ENCODE results near the gene MT4. TPM values are rescaled to one million over a fixed set of nuclear protein-coding genes. Genes with fewer than 3 reads are reported as not detected.

The MT4 gene
- total RNA-seq, 5 donors from 2014 or later (not counting 1 experiment from before 2014, with no cell fraction given): not detected

DNA sequence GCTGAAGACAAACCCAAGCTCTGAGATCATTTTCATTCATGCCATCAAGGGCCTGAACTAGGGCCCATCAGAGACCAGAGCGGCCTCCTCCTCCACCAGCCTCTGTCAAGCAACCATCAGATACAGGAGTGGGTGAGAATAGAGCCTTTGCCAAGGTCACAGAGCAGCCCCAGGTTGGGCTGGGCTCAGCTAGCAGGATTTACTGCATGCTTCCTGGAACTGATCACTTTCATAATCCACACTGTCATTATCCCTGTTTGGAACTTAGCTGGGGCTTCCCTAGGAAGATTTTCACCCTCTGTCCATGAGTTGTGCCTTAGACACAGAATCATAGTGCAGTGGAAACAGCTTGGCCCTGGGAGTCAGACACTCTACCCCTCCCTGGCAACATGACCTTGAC, 5.1 kb downstream of the MT4 start:
- no peak for DNase-seq
- Histone ChIP-seq H3K4me1 (ENCODE audit: control insufficient read depth in 1 of 2, extremely low read depth in 1 of 2, insufficient read depth in 2 of 2, low read length in 2 of 2) (no peaks in the 10 kb centered on the region), H3K9me3 (no peaks in the 10 kb centered on the region), H3K27me3 (replicated peaks in 1 of 2; ENCODE audit: control insufficient read depth in 2 of 2, extremely low read depth in 1 of 2, insufficient read depth in 2 of 2, low read length in 1 of 2) (peaks cover 0 to 8% of the 10 kb centered on the region in 2 experiments), H3K36me3 (ENCODE audit: control insufficient read depth in 2 of 2, extremely low read depth in 1 of 2, insufficient read depth in 1 of 2, low read length in 1 of 2) (no peaks in the 10 kb centered on the region), H3K4me3 (ENCODE audit: control insufficient read depth in 1 of 2, extremely low read depth in 1 of 2, low read length in 1 of 2) (no peak overlapping the region), H3K27ac (ENCODE audit: low read length) (no peak overlapping the region)
- H3K9me3 Mint-ChIP-seq: peaks cover 0 to 4% (median 0%) of the 10 kb centered on the region in 3 donors
- POLR2A ChIA-PET: no interaction called here
- no peaks in the 10 kb centered on the region for H3K36me3 Mint-ChIP-seq
- H3K4me1 Mint-ChIP-seq: no peaks in the 10 kb centered on the region
- H3K4me3 Mint-ChIP-seq: no peak overlapping the region
- no peak for ATAC-seq (replicated peaks in 1 of 4)
- no CpG with 5 or more reads among the region's 1 CpG for WGBS (ENCODE audit: insufficient coverage)
- no peaks in the 10 kb centered on the region for H3K27me3 Mint-ChIP-seq
- no peak overlapping the region for H3K27ac Mint-ChIP-seq
- CTCF ChIA-PET: no interaction called here

DNA sequence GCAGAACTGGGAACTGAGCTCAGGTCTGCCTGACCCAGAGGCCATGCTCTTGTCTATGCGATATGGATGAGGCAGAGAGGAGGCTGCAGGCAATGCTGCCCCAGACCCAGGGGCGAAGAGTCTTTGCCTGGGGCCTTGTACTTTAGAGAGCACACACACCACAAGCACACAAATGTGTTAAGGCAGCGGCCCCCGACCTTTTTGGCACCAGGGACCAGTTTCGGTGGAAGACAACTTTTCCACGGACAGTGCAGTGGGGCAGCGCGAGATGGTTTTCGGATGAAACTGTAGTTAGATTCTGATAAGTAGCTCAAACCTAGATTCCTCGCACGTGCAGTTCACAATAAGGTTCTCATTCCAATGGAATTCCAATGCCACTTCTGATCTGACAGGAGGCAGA, 6.7 kb downstream of the MT4 start:
- ATAC-seq (replicated peaks in 1 of 4) (no peak), DNase-seq (no peak)
- Histone ChIP-seq H3K27me3 (replicated peaks in 1 of 2; ENCODE audit: control insufficient read depth in 2 of 2, extremely low read depth in 1 of 2, insufficient read depth in 2 of 2, low read length in 1 of 2) (peaks cover 0 to 4% of the 10 kb centered on the region in 2 experiments), H3K27ac (ENCODE audit: low read length) (no peak overlapping the region), H3K9me3 (no peaks in the 10 kb centered on the region), H3K4me3 (ENCODE audit: control insufficient read depth in 1 of 2, extremely low read depth in 1 of 2, low read length in 1 of 2) (no peak overlapping the region), H3K4me1 (ENCODE audit: control insufficient read depth in 1 of 2, extremely low read depth in 1 of 2, insufficient read depth in 2 of 2, low read length in 2 of 2) (no peaks in the 10 kb centered on the region), H3K36me3 (ENCODE audit: control insufficient read depth in 2 of 2, extremely low read depth in 1 of 2, insufficient read depth in 1 of 2, low read length in 1 of 2) (no peaks in the 10 kb centered on the region)
- no peak overlapping the region for H3K27ac Mint-ChIP-seq
- ChIA-PET CTCF (interaction anchor here (0.5 to 1.2 kb wide), 2 partner anchors 29 to 130 kb away, joined by 3 read pairs; no protein-coding TSS in a partner anchor), POLR2A (interaction anchor here in 1 of 2 donors (0.6 kb wide), 1 partner anchor 10 kb away, joined by 5 read pairs; no protein-coding TSS in a partner anchor)
- no peaks in the 10 kb centered on the region for H3K27me3 Mint-ChIP-seq
- peaks cover 0 to 4% (median 0%) of the 10 kb centered on the region in 3 donors for H3K9me3 Mint-ChIP-seq
- 89% methylated on average over 9 of the region's 11 CpGs for WGBS (ENCODE audit: insufficient coverage)
- no peaks in the 10 kb centered on the region for H3K36me3 Mint-ChIP-seq
- H3K4me1 Mint-ChIP-seq: peaks cover 0 to 1% (median under 1%) of the 10 kb centered on the region in 3 donors
- no peak overlapping the region for H3K4me3 Mint-ChIP-seq

DNA sequence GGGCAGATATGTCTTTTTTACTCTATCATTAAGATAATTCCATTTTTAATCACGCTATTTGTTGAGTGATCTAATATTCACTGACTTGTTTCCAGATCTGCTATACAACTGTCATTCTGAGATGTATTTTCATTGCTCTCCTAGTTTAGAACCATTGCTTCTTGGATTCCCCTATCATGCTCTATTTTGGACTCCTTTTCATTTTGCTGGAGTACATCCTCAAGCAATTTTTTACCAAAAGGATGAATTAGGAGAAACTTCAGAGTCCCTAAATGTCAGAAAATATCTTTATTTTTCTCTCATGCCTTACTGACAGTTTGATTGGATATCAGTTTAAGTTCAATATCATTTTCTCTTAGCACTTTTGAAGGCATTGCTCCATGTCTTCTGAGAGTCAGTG, 9.8 kb downstream of the MT4 start:
- no peak overlapping the region for H3K4me3 Mint-ChIP-seq
- H3K36me3 ChIP-seq (ENCODE audit: control insufficient read depth in 2 of 2, extremely low read depth in 1 of 2, insufficient read depth in 1 of 2, low read length in 1 of 2): no peaks in the 10 kb centered on the region
- H3K4me3 ChIP-seq (ENCODE audit: control insufficient read depth in 1 of 2, extremely low read depth in 1 of 2, low read length in 1 of 2): no peak overlapping the region
- H3K27ac ChIP-seq (ENCODE audit: low read length): no peak overlapping the region
- H3K9me3 Mint-ChIP-seq: peaks cover 0 to 4% (median 0%) of the 10 kb centered on the region in 3 donors
- no peaks in the 10 kb centered on the region for H3K27me3 Mint-ChIP-seq
- DNase-seq (no peak), ATAC-seq (replicated peaks in 1 of 4) (no peak)
- peaks cover 0 to 8% of the 10 kb centered on the region in 2 experiments for H3K4me1 ChIP-seq (ENCODE audit: control insufficient read depth in 1 of 2, extremely low read depth in 1 of 2, insufficient read depth in 2 of 2, low read length in 2 of 2)
- no peaks in the 10 kb centered on the region for H3K36me3 Mint-ChIP-seq
- POLR2A ChIA-PET: no interaction called here
- H3K4me1 Mint-ChIP-seq: peaks cover 6 to 10% (median 8%) of the 10 kb centered on the region in 3 donors
- CTCF ChIA-PET: no interaction called here
- no peaks in the 10 kb centered on the region for H3K27me3 ChIP-seq (replicated peaks in 1 of 2; ENCODE audit: control insufficient read depth in 2 of 2, extremely low read depth in 1 of 2, insufficient read depth in 2 of 2, low read length in 1 of 2)
- H3K9me3 ChIP-seq: no peaks in the 10 kb centered on the region
- no peak overlapping the region for H3K27ac Mint-ChIP-seq
- no CpG with 5 or more reads among the region's 1 CpG for WGBS (ENCODE audit: insufficient coverage)

DNA sequence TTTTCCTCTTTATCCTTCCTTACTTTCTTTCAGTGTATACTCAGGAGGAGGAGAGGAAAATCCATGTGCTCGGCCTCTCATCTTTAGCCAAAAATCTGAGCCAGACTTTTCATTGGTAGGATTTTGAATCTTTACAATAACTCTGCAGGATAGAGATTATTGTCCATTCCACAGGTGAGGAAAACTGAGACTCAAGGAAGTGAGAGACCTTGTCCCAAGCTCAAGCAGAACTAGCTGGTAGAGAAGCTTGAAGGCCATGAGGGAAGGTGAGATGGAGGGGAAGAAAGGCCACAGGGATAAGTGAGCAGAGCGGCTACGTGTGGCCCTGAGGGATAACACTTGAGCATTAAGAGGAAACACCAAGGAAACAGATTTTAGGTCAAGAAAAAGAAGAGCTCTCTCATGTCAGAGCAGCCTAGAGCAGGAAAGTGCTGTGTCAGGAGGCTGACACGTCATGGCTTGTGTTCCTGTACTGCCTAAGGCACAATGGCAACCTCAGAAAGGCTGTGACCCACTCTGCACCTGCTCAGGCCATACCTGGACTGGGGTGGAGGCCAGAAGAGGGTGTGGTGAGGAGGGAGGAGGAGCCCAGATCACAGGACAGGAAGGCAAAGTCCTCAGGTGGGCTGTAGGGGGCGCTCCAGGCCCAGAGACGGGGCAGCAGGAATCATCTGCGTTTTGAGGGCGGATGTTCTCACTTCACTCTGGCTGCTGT, 11.9 kb downstream of the MT4 start:
- ChIA-PET CTCF (interaction anchor here (0.6 to 3.3 kb wide), 19 partner anchors 24 to 197 kb away, joined by 3 to 93 read pairs (median 4); partner anchors contain the start of genes MT1F (in 1 of the 2) and MT2A (in 1 of the 2)), POLR2A (interaction anchor here (0.6 to 0.7 kb wide), 4 partner anchors 16 to 360 kb away, joined by 3 to 8 read pairs (median 3); no protein-coding TSS in a partner anchor)
- Histone ChIP-seq H3K9me3 (no peaks in the 10 kb centered on the region), H3K36me3 (ENCODE audit: control insufficient read depth in 2 of 2, extremely low read depth in 1 of 2, insufficient read depth in 1 of 2, low read length in 1 of 2) (no peaks in the 10 kb centered on the region), H3K4me1 (ENCODE audit: control insufficient read depth in 1 of 2, extremely low read depth in 1 of 2, insufficient read depth in 2 of 2, low read length in 2 of 2) (peaks cover 0 to 8% of the 10 kb centered on the region in 2 experiments), H3K4me3 (ENCODE audit: control insufficient read depth in 1 of 2, extremely low read depth in 1 of 2, low read length in 1 of 2) (no peak overlapping the region), H3K27ac (ENCODE audit: low read length) (no peak overlapping the region), H3K27me3 (replicated peaks in 1 of 2; ENCODE audit: control insufficient read depth in 2 of 2, extremely low read depth in 1 of 2, insufficient read depth in 2 of 2, low read length in 1 of 2) (no peaks in the 10 kb centered on the region)
- ATAC-seq (replicated peaks in 1 of 4): peak; percentile 99 to 100 (median 100)
- H3K4me3 Mint-ChIP-seq: no peak overlapping the region
- peak; percentile 65 to 92 (median 85) for DNase-seq
- no peaks in the 10 kb centered on the region for H3K27me3 Mint-ChIP-seq
- H3K4me1 Mint-ChIP-seq: peaks cover 6 to 10% (median 8%) of the 10 kb centered on the region in 3 donors
- WGBS (ENCODE audit: insufficient coverage): 14% methylated on average over 7 of the region's 8 CpGs
- peaks cover 0 to 4% (median 0%) of the 10 kb centered on the region in 3 donors for H3K9me3 Mint-ChIP-seq
- H3K27ac Mint-ChIP-seq: peak overlapping the region in 1 of 2 donors; percentile 73
- no peaks in the 10 kb centered on the region for H3K36me3 Mint-ChIP-seq

DNA sequence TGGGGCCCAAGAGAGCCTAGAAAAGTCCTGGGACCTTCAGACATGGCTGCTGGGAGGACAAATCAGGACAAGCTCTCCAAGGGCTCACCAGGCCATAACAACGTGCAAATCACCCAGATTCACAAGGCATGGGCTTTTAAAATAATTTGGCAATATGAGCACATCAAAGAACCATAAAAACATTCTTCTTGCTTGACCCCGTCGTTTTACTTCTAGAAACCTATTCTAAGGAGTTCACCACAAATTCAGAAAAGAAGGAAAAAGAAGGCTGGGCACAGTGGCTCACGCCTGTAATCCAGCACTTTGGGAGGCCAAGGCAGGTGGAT, 12.4 kb downstream of the MT4 start:
- POLR2A ChIA-PET: interaction anchor here in 1 of 2 donors (0.6 kb wide), 2 partner anchors 80 to 129 kb away, joined by 3 to 8 read pairs; no protein-coding TSS in a partner anchor

DNA sequence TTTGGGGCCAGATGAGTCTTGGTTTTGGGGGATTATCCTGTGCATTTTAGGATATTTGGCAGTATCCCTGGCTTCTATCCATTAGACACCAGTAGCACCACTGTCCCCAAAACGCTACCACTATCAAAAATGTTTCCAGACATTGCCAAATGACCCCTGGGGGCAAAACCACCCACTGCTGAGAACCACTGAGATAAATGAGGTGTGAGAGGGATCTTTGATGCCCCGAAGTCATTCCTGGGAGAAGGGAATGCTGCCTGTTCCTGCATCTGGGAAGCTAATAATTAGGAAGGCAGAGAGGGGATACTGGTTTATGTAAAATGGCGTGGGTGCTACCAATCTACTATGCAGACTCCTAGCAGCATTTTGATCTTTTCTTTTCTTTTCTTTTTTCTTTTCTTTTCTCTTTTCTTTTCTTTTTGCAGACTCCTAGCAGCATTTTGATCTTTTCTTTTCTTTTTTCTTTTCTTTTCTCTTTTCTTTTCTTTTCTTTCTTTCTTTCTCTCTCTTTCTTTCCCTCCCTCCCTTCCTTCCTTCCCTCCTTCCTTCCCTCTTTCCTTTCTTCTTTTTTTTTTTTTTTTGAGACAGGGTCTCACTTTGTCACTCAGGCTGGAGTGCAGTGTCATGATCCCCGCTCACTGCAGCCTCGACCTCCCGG, 15.6 kb downstream of the MT4 start:
- Mint-ChIP-seq H3K4me3 (no peak overlapping the region), H3K27me3 (peaks cover 0 to 6% of the 10 kb centered on the region in 2 donors), H3K4me1 (peaks cover 6 to 10% (median 8%) of the 10 kb centered on the region in 3 donors), H3K36me3 (no peaks in the 10 kb centered on the region), H3K9me3 (no peaks in the 10 kb centered on the region), H3K27ac (no peak overlapping the region)
- ChIA-PET POLR2A (no interaction called here), CTCF (interaction anchor here (0.6 to 1.0 kb wide), 3 partner anchors 46 to 121 kb away, joined by 4 to 9 read pairs (median 4); no protein-coding TSS in a partner anchor)
- ATAC-seq (replicated peaks in 1 of 4) (no peak), DNase-seq (no peak)
- H3K9me3 ChIP-seq: no peaks in the 10 kb centered on the region
- 93% methylated on average over 3 of the region's 6 CpGs for WGBS (ENCODE audit: insufficient coverage)
- H3K27ac ChIP-seq (ENCODE audit: low read length): no peak overlapping the region
- H3K36me3 ChIP-seq (ENCODE audit: control insufficient read depth in 2 of 2, extremely low read depth in 1 of 2, insufficient read depth in 1 of 2, low read length in 1 of 2): no peaks in the 10 kb centered on the region
- peaks cover 2% of the 10 kb centered on the region in 2 experiments for H3K27me3 ChIP-seq (replicated peaks in 1 of 2; ENCODE audit: control insufficient read depth in 2 of 2, extremely low read depth in 1 of 2, insufficient read depth in 2 of 2, low read length in 1 of 2)
- H3K4me1 ChIP-seq (ENCODE audit: control insufficient read depth in 1 of 2, extremely low read depth in 1 of 2, insufficient read depth in 2 of 2, low read length in 2 of 2): peaks cover 0 to 8% of the 10 kb centered on the region in 2 experiments
- no peak overlapping the region for H3K4me3 ChIP-seq (ENCODE audit: control insufficient read depth in 1 of 2, extremely low read depth in 1 of 2, low read length in 1 of 2)

More for the DNA sequence above, 12.4 kb downstream of the MT4 start:
- Mint-ChIP-seq H3K36me3 (no peaks in the 10 kb centered on the region), H3K27ac (peak overlapping the region in 1 of 2 donors; percentile 73), H3K4me1 (peaks cover 6 to 10% (median 8%) of the 10 kb centered on the region in 3 donors), H3K27me3 (no peaks in the 10 kb centered on the region), H3K4me3 (no peak overlapping the region), H3K9me3 (peaks cover 0 to 4% (median 0%) of the 10 kb centered on the region in 3 donors)
- H3K27ac ChIP-seq (ENCODE audit: low read length): no peak overlapping the region
- ATAC-seq (replicated peaks in 1 of 4) (no peak), DNase-seq (no peak)
- CTCF ChIA-PET: interaction anchor here (0.6 to 3.3 kb wide), 14 partner anchors 15 to 197 kb away, joined by 3 to 93 read pairs (median 4); partner anchors contain the start of gene MT2A (in 1 of the 2)
- no peak overlapping the region for H3K4me3 ChIP-seq (ENCODE audit: control insufficient read depth in 1 of 2, extremely low read depth in 1 of 2, low read length in 1 of 2)
- no peaks in the 10 kb centered on the region for H3K27me3 ChIP-seq (replicated peaks in 1 of 2; ENCODE audit: control insufficient read depth in 2 of 2, extremely low read depth in 1 of 2, insufficient read depth in 2 of 2, low read length in 1 of 2)
- H3K36me3 ChIP-seq (ENCODE audit: control insufficient read depth in 2 of 2, extremely low read depth in 1 of 2, insufficient read depth in 1 of 2, low read length in 1 of 2): no peaks in the 10 kb centered on the region
- H3K4me1 ChIP-seq (ENCODE audit: control insufficient read depth in 1 of 2, extremely low read depth in 1 of 2, insufficient read depth in 2 of 2, low read length in 2 of 2): peaks cover 0 to 8% of the 10 kb centered on the region in 2 experiments
- WGBS (ENCODE audit: insufficient coverage): no CpG with 5 or more reads among the region's 4 CpGs
- H3K9me3 ChIP-seq: no peaks in the 10 kb centered on the region
